Upper lobe of left lung (tissue), 4 donors: ENCODE results near the gene STMND1.

ENCODE experiments used
- EP300 ChIP-seq, 4 donors: sonication (generic); formaldehyde crosslinking; IDR thresholded peaks; one replicate each; pipeline ENCODE4 v1.5.1; 2017; ENCODE audit warnings: antibody characterized with exemption in 4 of 4, control low read depth in 2 of 4
- POLR2A ChIP-seq, 4 donors: fragments of 450-650 bp; IDR thresholded peaks; one replicate each; pipeline ENCODE4 v1.5.1; 2016 to 2017; ENCODE audit warnings: antibody characterized with exemption in 4 of 4, mild to moderate bottlenecking in 2 of 4
- POLR2AphosphoS5 ChIP-seq, 2 donors: sonication (generic); formaldehyde crosslinking; IDR thresholded peaks; one replicate each; pipeline ENCODE4 v1.5.1; 2017; ENCODE audit warnings: antibody characterized with exemption in 2 of 2
- TF ChIP-seq, protein P1 (sequence below), 6 experiments: fragments of 450-650 bp in 4 of 6; fragments of 200-600 bp in 2 of 6; sonication (generic) in 2 of 6; IDR thresholded peaks; one replicate each; pipeline ENCODE4 v1.5.1; 2016 to 2019; ENCODE audit warnings: antibody characterized with exemption in 6 of 6

DNA sequence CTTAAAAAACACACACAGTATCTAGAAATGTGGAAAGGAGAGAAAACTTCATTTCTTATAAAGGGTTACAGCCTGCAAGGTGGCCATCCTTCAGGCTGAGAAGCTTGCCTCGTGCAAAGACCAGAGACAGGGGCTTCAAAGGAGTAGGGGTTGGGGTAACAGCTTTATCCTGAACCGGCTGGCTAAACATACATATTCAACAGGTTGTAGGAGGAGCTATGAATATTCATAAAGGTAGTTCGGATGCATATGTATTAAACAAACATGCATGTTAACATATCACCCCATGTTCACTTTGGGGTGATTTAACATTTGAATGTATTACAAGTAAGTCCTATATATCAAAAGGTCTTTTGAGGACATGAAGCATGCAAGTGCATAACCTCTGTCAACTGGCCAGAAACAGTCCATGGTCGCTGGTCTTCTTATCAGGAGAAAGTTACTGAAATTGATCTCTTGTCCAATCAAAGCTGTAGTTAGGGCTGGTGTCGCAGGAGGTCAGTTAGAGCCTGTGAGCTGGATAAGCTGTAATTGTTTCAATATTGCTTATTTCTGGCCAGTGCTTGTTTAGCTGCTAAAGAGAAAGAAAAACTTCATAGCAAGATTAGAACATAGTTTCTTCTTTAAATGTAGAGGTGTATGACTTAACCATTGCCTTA lies 2.3 kb upstream of the STMND1 start:
- TF ChIP-seq POLR2AphosphoS5 (IDR thresholded peaks at IDR 0.05) (no peak), POLR2A (IDR thresholded peaks at IDR 0.05) (no peak), EP300 (IDR thresholded peaks at IDR 0.05) (no peak)
- TF ChIP-seq, protein P1, sequence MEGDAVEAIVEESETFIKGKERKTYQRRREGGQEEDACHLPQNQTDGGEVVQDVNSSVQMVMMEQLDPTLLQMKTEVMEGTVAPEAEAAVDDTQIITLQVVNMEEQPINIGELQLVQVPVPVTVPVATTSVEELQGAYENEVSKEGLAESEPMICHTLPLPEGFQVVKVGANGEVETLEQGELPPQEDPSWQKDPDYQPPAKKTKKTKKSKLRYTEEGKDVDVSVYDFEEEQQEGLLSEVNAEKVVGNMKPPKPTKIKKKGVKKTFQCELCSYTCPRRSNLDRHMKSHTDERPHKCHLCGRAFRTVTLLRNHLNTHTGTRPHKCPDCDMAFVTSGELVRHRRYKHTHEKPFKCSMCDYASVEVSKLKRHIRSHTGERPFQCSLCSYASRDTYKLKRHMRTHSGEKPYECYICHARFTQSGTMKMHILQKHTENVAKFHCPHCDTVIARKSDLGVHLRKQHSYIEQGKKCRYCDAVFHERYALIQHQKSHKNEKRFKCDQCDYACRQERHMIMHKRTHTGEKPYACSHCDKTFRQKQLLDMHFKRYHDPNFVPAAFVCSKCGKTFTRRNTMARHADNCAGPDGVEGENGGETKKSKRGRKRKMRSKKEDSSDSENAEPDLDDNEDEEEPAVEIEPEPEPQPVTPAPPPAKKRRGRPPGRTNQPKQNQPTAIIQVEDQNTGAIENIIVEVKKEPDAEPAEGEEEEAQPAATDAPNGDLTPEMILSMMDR (IDR thresholded peaks at IDR 0.05): no peak
